HFFc6 (cell line): Measurements from ENCODE around the gene GOLGA6L9. TPM values are rescaled to one million over a fixed set of nuclear protein-coding genes. Genes with fewer than 3 reads are reported as not detected.
A peak's percentile ranks its signal among the peaks of the same experiment; 100 is the strongest.
"Not testable (repeated sequence)": the region's sequence is repeated elsewhere in the genome, so short reads cannot be mapped to it uniquely, and the experiment has no call there.

Source experiments
- DNase-seq: peaks from one replicate; pipeline ENCODE4 v3.0.0-alpha.2; 2018
- H3K27ac Mint-ChIP-seq: 2 replicates; pipeline ENCODE4 v1.8.0; 2020; ENCODE audit warnings: mild to moderate bottlenecking, mixed read lengths
- H3K27me3 Mint-ChIP-seq: 2 replicates; pipeline ENCODE4 v1.8.0; 2021; ENCODE audit warnings: mild to moderate bottlenecking, moderate library complexity, mixed read lengths; ENCODE audit not compliant: insufficient read depth
- H3K36me3 Mint-ChIP-seq: 2 replicates; pipeline ENCODE4 v1.8.0; 2021; ENCODE audit warnings: low read depth, mixed read lengths
- H3K4me1 Mint-ChIP-seq: 2 replicates; pipeline ENCODE4 v1.8.0; 2020; ENCODE audit warnings: low read depth, mixed read lengths
- H3K4me3 Mint-ChIP-seq: 2 replicates; pipeline ENCODE4 v1.8.0; 2020; ENCODE audit warnings: mild to moderate bottlenecking, moderate library complexity, mixed read lengths
- H3K9me3 Mint-ChIP-seq: 2 replicates; pipeline ENCODE4 v1.8.0; 2020; ENCODE audit warnings: mild to moderate bottlenecking, mixed read lengths
- total RNA-seq, 6 experiments: library from RNA; stranded (reverse); fragmentation: NEBNext Ultra II Directional; extraction: Animal tissue kit (Norgen Biotek cat#: 25700); gene quantifications; 2 replicates in 1 of 6; 3 replicates in 5 of 6; pipeline ENCODE4 v1.2.3, GENCODE V29; 2021
- TF ChIP-seq, protein P1 (sequence below): fragments of 200-600 bp; sonication (generic); IDR thresholded peaks from 2 replicates; pipeline ENCODE4 v1.5.0; 2021; ENCODE audit warnings: antibody characterized with exemption, mild to moderate bottlenecking

The GOLGA6L9 gene
- total RNA-seq, 6 experiments from 2014 or later: 0.46 to 0.76 (median 0.59) TPM

DNA sequence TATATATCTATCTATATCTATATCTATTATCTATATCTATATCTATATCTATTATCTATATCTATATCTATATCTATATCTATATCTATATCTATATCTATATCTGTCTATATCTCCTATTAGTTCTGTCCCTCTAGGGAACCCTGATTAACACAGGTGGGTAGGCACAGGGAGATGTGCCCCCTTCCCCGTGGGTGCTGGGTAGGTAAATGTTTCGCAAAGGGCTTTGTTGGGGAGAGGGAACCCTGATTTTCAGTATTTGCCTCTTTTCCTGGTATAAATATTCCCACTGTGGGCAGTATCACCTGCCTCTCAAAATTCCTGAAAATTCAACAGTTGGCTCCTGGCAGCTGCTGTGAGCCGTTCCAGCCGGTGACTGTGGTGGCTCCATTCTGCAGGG lies 27.7 kb downstream of the GOLGA6L9 start:
- DNase-seq, H3K9me3 Mint-ChIP-seq, H3K36me3 Mint-ChIP-seq, H3K4me3 Mint-ChIP-seq, H3K27ac Mint-ChIP-seq, H3K27me3 Mint-ChIP-seq, H3K4me1 Mint-ChIP-seq: not testable (repeated sequence)

DNA sequence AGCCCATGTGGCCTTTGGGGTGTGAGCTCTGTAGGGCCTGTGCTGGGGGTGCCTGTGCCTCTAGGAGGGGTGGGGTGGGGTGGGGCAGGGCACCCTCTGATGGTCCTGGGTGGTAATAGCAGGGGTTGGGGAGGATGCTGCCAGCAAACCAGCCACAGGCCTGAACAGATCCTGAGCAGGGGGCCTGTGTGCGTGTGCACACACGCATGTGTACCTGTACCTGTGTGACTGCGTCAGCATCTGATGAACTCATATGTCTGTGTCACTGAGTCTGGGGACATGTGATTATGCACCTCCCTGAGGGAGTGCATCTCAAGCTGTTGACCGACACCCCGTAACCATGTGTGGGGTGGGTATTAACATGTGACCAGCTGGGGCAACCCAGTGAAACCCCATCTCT lies 36.0 kb downstream of the GOLGA6L9 start:
- H3K9me3 Mint-ChIP-seq, H3K27ac Mint-ChIP-seq, H3K36me3 Mint-ChIP-seq, DNase-seq, H3K4me1 Mint-ChIP-seq, H3K4me3 Mint-ChIP-seq, H3K27me3 Mint-ChIP-seq: not testable (repeated sequence)

DNA sequence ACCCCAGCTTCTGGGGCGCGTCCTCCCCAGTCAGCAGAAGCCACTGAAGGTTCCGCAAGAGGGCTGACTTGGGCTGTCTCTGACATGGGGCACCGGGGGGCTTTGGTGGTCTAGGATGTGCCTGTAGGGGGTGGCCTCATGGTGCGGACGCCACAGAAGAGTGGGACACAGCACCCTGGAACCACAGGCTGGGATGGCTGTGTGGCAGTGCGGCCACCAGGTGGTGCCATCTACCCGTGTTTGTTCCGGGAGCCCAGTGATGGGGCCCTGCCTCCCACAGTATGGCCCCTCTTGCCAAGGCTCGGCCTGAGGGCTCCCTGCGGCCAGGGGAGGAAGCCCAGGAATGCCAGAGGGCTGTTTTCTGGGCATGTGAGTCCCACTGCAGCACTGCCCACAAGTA lies 38.6 kb downstream of the GOLGA6L9 start:
- H3K4me1 Mint-ChIP-seq, H3K27me3 Mint-ChIP-seq, H3K9me3 Mint-ChIP-seq, H3K4me3 Mint-ChIP-seq, H3K36me3 Mint-ChIP-seq, H3K27ac Mint-ChIP-seq, DNase-seq: not testable (repeated sequence)
- TF ChIP-seq, protein P1, sequence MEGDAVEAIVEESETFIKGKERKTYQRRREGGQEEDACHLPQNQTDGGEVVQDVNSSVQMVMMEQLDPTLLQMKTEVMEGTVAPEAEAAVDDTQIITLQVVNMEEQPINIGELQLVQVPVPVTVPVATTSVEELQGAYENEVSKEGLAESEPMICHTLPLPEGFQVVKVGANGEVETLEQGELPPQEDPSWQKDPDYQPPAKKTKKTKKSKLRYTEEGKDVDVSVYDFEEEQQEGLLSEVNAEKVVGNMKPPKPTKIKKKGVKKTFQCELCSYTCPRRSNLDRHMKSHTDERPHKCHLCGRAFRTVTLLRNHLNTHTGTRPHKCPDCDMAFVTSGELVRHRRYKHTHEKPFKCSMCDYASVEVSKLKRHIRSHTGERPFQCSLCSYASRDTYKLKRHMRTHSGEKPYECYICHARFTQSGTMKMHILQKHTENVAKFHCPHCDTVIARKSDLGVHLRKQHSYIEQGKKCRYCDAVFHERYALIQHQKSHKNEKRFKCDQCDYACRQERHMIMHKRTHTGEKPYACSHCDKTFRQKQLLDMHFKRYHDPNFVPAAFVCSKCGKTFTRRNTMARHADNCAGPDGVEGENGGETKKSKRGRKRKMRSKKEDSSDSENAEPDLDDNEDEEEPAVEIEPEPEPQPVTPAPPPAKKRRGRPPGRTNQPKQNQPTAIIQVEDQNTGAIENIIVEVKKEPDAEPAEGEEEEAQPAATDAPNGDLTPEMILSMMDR: peak; percentile 35; the same call in 1 of the 2 replicates

DNA sequence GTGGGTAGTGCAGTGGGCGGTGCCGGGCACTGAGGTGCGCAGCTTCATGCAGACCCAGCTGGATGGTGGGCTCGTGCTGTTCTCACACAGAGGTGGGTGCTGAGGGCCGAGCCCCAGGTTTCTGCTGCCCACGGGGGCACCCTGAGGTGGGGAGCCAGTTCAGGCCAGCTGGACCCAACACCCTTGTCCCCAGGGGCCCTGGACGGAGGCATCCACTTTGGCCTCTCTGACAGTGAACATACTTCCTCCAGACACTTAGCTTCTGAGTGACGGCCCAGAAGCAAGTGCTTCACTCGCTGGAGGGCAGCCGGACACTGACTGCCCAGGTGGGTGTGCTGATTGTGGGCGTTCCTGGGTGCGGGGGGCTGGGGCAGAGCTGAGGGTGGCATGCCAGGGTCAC lies 39.8 kb downstream of the GOLGA6L9 start:
- H3K36me3 Mint-ChIP-seq, H3K9me3 Mint-ChIP-seq, DNase-seq, H3K27me3 Mint-ChIP-seq, H3K4me3 Mint-ChIP-seq, H3K27ac Mint-ChIP-seq, H3K4me1 Mint-ChIP-seq: not testable (repeated sequence)

DNA sequence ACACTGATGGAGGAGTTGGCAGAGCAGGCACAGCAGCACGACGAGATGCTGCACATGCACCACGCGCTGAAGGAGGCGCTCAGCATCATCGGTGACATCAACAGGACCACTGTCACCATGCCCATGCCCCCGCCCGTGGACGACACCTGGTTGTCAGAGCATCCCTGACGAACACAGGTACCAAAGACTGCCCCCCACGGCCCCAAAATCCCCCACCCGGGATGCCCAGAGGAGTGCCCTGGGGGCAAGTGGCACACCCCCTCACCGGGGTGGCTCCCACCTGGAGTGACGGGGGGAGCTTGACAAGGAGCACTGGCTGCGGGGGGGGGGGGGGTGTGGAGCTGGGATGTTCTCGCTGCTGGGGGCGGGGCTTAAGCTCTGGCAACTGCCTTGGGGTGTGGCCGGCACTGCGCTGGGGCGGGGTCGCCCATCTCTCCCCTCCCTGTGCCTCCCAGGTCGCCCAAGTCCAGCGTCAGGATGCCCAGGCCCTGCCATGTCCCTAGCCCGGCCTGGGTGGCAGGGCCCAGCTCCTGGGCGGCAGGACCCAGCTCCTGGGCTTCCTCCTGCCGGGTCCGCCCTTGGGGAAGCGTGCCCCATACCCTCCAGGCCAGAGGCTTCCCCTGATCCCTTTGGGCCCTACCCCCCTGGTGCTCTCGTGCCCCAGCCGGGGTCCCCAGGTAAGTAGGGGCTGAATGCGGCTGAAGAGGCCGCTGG lies 42.8 kb downstream of the GOLGA6L9 start:
- DNase-seq: not testable (repeated sequence)

DNA sequence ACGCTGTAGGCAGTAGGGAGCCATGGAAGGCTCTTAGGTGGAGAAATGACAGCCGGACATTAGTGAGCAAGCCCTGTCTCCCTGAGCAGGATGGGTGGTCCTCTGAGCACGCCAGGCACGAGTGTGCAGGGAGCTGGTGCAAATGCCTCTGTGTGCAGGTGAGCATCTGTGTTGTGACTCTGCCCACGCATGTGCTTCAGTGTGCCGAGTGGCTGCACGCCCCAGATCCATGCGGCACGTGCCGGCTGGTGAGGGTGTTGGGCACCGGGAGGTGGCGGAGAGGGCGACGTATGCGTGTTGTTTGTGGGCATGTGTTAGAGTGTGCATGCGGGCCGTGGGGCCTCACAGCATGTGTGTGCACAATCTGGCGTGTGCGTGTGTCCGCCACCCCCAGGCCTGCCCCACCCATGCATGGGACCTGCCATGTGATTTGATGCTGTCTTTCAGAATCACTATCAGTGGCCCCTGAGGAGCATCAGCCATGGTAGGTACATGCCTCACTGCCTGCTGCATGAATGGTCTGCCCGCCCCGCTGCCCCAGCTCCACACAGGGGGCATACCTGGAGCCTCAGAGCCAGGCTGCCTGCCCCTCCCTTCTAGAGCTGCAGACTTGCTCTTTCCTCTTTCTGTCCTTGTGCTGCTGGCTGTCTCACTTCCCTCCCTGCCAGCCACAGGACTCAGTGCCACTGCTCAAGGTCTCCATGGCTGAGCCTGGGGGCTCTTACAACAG lies 45.1 kb downstream of the GOLGA6L9 start:
- not testable (repeated sequence) for H3K27ac Mint-ChIP-seq, H3K9me3 Mint-ChIP-seq, H3K27me3 Mint-ChIP-seq, H3K4me3 Mint-ChIP-seq, DNase-seq, H3K4me1 Mint-ChIP-seq, H3K36me3 Mint-ChIP-seq

More for the DNA sequence above, 42.8 kb downstream of the GOLGA6L9 start:
- not testable (repeated sequence) for H3K27ac Mint-ChIP-seq, H3K36me3 Mint-ChIP-seq, H3K9me3 Mint-ChIP-seq, H3K27me3 Mint-ChIP-seq, H3K4me3 Mint-ChIP-seq, H3K4me1 Mint-ChIP-seq

DNA sequence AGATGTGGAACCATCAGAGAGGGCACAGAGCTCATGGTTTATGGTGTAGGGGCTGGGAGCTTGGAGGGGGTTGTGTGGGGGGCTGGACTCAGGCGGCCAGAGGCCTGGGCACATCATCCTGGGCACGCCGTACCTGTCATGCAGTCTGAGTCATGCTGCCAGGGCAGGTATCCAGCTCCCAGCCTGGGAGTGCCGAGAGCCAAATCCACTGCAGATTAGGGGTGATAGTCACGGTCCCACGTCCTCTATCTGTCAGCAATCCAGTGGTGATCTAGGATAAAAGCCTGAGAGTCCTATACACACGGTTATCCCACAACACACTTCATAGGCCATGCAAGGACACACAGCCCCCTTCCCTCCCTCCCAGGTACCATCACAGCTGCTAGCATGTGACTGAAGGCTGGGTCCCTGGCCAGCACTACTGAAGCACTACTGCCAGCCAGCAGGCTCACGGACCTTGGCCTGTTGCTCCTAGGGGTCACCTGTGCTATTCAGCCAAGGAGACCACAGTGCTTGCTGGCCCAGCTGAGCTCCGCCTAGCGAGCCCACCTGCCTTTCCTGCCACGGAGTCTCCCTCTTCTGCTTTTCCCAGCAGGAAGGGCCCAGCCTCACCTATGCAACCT lies 45.8 kb downstream of the GOLGA6L9 start:
- H3K4me1 Mint-ChIP-seq, H3K36me3 Mint-ChIP-seq, H3K4me3 Mint-ChIP-seq, H3K9me3 Mint-ChIP-seq, H3K27me3 Mint-ChIP-seq, DNase-seq, H3K27ac Mint-ChIP-seq: not testable (repeated sequence)

DNA sequence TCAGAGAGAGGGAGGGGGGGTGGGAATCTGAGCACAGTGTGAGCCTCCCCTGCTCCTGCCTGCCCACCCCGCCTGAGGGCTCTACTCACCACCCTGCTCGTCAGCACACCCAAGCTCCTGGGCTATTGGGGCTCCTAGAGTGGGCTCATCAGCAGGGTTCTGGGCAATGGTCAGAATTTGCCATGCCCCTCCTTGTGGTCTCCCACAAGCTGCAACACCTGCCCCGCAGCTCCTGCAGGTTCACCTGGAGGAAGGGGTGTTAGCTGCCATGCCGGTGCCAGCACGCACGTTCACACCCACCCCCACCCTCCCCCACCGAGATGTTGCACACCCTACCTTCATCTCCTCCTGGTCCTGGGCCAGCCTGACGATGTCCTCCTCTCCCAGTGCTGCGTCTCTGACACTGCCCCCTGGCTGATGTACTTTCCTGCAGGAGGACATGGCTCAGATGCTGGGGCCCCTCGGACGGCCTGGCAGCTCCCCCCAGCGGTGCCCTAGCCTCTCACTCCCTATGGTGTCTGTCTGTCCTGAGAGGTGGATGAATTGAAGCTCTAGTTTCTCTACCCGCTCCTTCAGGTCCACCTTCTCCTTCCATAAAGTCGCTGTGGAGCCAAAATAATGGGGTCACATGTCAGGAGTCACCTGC lies 47.2 kb downstream of the GOLGA6L9 start:
- H3K27ac Mint-ChIP-seq, H3K4me1 Mint-ChIP-seq, H3K4me3 Mint-ChIP-seq, H3K27me3 Mint-ChIP-seq, H3K9me3 Mint-ChIP-seq, DNase-seq, H3K36me3 Mint-ChIP-seq: not testable (repeated sequence)

DNA sequence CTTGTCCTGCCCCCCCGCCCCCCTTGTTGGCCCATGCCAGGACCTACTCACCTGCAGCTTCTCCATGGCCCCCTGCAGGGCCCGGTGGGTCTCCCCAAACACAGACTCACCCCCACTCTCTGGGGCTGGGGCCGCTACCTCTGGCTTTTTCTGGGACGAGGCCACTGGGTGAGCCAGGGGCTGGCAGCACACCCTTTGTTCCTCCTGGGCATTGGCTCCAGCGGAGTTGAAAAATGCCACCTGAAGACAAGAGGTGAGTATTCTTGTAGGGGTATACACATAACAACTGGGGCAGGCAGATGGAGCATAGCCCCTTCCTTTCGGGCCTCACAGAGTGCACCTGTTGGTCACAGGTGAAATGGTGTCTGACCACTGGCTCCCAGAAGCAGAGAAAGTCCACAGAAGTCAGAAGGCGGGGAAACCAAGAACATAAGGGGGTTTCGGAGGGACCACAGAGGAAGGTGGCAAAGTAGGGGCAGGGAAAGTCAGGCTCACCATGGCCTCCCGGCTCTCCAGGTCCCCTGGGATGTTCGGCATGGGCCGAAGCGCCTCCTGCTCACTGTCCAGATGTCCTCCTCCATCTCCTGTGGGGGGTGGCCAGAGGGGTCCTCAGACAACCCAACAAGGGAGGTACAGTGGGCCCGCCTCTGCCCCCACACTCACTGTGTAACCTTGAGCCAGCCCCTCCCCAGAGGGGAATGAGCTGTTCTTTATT lies 47.9 kb downstream of the GOLGA6L9 start:
- not testable (repeated sequence) for H3K27me3 Mint-ChIP-seq, H3K27ac Mint-ChIP-seq, H3K4me3 Mint-ChIP-seq, H3K4me1 Mint-ChIP-seq, H3K9me3 Mint-ChIP-seq, H3K36me3 Mint-ChIP-seq, DNase-seq

Other genes starting within 250 kb of the GOLGA6L9 start
- gene EFL1, start 167.1 kb upstream of the GOLGA6L9 start, total RNA-seq: 10 to 100 TPM; 14.3 to 20.5 (median 18.5) TPM
- 1 to 10 TPM; 1.1 to 2.1 (median 1.4) TPM for gene SAXO2, start 167.0 kb upstream of the GOLGA6L9 start, total RNA-seq
- gene GOLGA6L10, start 80.3 kb upstream of the GOLGA6L9 start, total RNA-seq: under 1 TPM; 0.43 to 0.69 (median 0.51) TPM
- gene RPS17, start 110.6 kb downstream of the GOLGA6L9 start, total RNA-seq: 1,000 to 10,000 TPM; 1,467 to 1,843 (median 1,822) TPM
- gene CPEB1, start 217.5 kb downstream of the GOLGA6L9 start, total RNA-seq: 1 to 10 TPM; 4.3 to 6.8 (median 5.6) TPM